GM23248 (cell line): Measurements from ENCODE around the gene GFOD1. TPM values are rescaled to one million over a fixed set of nuclear protein-coding genes. Genes with fewer than 3 reads are reported as not detected.
A peak's percentile ranks its signal among the peaks of the same experiment; 100 is the strongest.
"Not testable (repeated sequence)": the region's sequence is repeated elsewhere in the genome, so short reads cannot be mapped to it uniquely, and the experiment has no call there.

ENCODE experiments used
- DNase-seq: peaks from one replicate; pipeline ENCODE4 v3.0.0-alpha.2; 2015
- H2AFZ ChIP-seq: fragments of 200-600 bp; sonication (generic); 2 replicates; pipeline ENCODE4 v1.6.1; 2016; ENCODE audit warnings: antibody characterized with exemption
- H3F3A ChIP-seq: fragments of 200-600 bp; sonication (generic); 2 replicates; pipeline ENCODE4 v1.6.1; 2016; ENCODE audit warnings: mild to moderate bottlenecking, antibody characterized with exemption, mixed run types; ENCODE audit not compliant: insufficient read depth
- H3K27ac ChIP-seq: fragments of 200-600 bp; sonication (generic); 2 replicates; pipeline ENCODE4 v1.5.1; 2016; ENCODE audit warnings: mild to moderate bottlenecking
- H3K27me3 ChIP-seq: fragments of 200-600 bp; sonication (generic); replicated peaks from 2 replicates; pipeline ENCODE4 v1.6.1; 2016; ENCODE audit warnings: mild to moderate bottlenecking; ENCODE audit not compliant: insufficient read depth
- H3K36me3 ChIP-seq: fragments of 200-600 bp; sonication (generic); 2 replicates; pipeline ENCODE4 v1.6.1; 2016; ENCODE audit warnings: low read depth, mild to moderate bottlenecking
- H3K4me1 ChIP-seq: fragments of 200-600 bp; sonication (generic); 2 replicates; pipeline ENCODE4 v1.6.1; 2016; ENCODE audit warnings: mild to moderate bottlenecking; ENCODE audit not compliant: insufficient read depth
- H3K4me2 ChIP-seq: fragments of 200-600 bp; sonication (generic); one replicate; pipeline ENCODE4 v1.6.1; 2016; ENCODE audit warnings: mild to moderate bottlenecking; ENCODE audit not compliant: unreplicated experiment
- H3K4me3 ChIP-seq: fragments of 200-600 bp; sonication (generic); 2 replicates; pipeline ENCODE4 v1.5.1; 2016; ENCODE audit warnings: mild to moderate bottlenecking
- H3K79me2 ChIP-seq: fragments of 200-600 bp; sonication (generic); 2 replicates; pipeline ENCODE4 v1.6.1; 2016; ENCODE audit warnings: mild to moderate bottlenecking; ENCODE audit not compliant: insufficient read depth
- H3K9ac ChIP-seq: fragments of 200-600 bp; sonication (generic); 2 replicates; pipeline ENCODE4 v1.6.1; 2016; ENCODE audit warnings: mild to moderate bottlenecking
- H3K9me2 ChIP-seq: fragments of 200-600 bp; sonication (generic); 2 replicates; pipeline ENCODE4 v1.6.1; 2016; ENCODE audit warnings: mixed run types, mild to moderate bottlenecking, moderate library complexity; ENCODE audit not compliant: insufficient read depth
- H3K9me3 ChIP-seq: fragments of 200-600 bp; sonication (generic); one replicate; pipeline ENCODE4 v1.6.1; 2017; ENCODE audit warnings: low read depth
- H4K20me1 ChIP-seq: fragments of 200-600 bp; sonication (generic); 2 replicates; pipeline ENCODE4 v1.6.0; 2016; ENCODE audit not compliant: insufficient read depth
- EZH2 ChIP-seq: fragments of 200-600 bp; sonication (generic); IDR thresholded peaks from 2 replicates; pipeline ENCODE4 v1.6.1; 2018; ENCODE audit warnings: antibody characterized with exemption, mild to moderate bottlenecking; ENCODE audit not compliant: insufficient read depth, poor library complexity, severe bottlenecking
- EZH2phosphoT487 ChIP-seq: fragments of 200-600 bp; sonication (generic); IDR thresholded peaks from 2 replicates; pipeline ENCODE4 v1.6.1; 2018; ENCODE audit warnings: antibody characterized with exemption, moderate library complexity, mild to moderate bottlenecking, low read depth; ENCODE audit not compliant: insufficient read depth
- WGBS, 2 experiments: methylation state at CpG; one replicate each; pipeline ENCODE4 v1.1.6; 2015 to 2017; ENCODE audit warnings: low lambda C conversion rate in 2 of 2, low coverage in 1 of 2; ENCODE audit errors: missing lambda C conversion rate in 2 of 2; 5-methylcytosine and 5-hydroxymethylcytosine counted together
- in situ Hi-C: fragments of 300-500 bp; cut with MboI; formaldehyde crosslinking; loops from 2 replicates; pipeline ENCODE4 v1.15.0; 2020
- polyA plus RNA-seq: library from polyadenylated mRNA; unstranded; fragments of >200 nt; fragmentation: Nextera tagmentation; extraction: Ambion mirVana; gene quantifications from 2 replicates; pipeline ENCODE4 v1.2.1, GENCODE V29; 2016
- total RNA-seq: library from RNA; depleted of rRNA; stranded (reverse); fragments of >200 nt; shearing (Covaris generic); gene quantifications from 2 replicates; pipeline ENCODE4 v1.2.3, GENCODE V29; 2014

Gene GFOD1
- total and polyA plus RNA-seq, 2 experiments from 2014 or later = 0.84 to 0.97 TPM

DNA sequence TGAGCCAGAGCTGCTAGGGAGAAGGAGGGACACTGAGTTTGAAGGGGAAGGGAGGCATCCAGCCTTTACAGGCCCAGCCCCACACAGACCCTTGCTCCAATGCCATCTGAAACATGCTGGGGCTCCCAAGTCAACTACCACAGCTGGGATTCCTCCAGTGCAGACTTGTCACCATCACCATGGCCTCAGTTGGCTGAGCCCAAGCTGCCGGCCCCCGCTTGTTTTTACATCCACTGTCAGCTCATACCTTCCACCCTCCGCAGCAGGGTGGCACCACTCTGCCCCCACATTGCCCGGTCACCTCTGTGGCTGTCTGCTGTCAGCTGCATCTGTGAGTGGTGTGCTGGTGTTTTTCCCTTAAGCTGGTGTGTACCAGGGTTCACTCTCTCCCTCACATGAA, 26.1 kb downstream of the GFOD1 start:
- no peaks in the 10 kb centered on the region for H4K20me1 ChIP-seq
- H3K27ac ChIP-seq = no peak overlapping the region
- H3K79me2 ChIP-seq = no peaks in the 10 kb centered on the region
- H3K4me2 ChIP-seq = no peak overlapping the region
- no peaks in the 10 kb centered on the region for H3K27me3 ChIP-seq
- H3K9ac ChIP-seq = no peak overlapping the region
- TF ChIP-seq EZH2 (no peak), EZH2phosphoT487 (no peak)
- H3K36me3 ChIP-seq = no peaks in the 10 kb centered on the region
- H3K9me2 ChIP-seq = no peaks in the 10 kb centered on the region
- peaks cover 20% of the 10 kb centered on the region for H3K4me1 ChIP-seq
- no peaks in the 10 kb centered on the region for H3K9me3 ChIP-seq
- 100% methylated on average over 4 of the region's 4 CpGs for WGBS, 2 experiments
- no peak overlapping the region for H2AFZ ChIP-seq
- peaks cover 2% of the 10 kb centered on the region; the same call in 1 of the 2 replicates for H3F3A ChIP-seq
- DNase-seq = no peak
- in situ Hi-C loops = no loop called here
- no peak overlapping the region for H3K4me3 ChIP-seq

DNA sequence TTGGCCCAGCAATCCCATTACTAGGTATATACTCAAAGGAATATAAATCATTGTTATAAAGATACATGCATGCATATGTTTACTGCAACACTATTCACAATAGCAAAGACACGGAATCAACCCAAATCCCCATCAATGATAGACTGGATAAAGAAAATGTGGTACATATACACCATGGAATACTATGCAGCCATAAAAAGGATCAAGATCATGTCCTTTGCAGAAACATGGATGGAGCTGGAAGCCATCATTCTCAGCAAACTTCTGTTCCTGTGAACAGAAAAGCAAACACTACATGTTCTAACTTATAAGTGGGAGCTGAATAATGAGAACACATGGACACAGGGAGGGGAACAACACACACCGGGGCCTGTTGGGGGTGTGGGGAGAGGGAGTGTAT, 27.1 kb downstream of the GFOD1 start:
- H3K4me3 ChIP-seq, in situ Hi-C loops, H2AFZ ChIP-seq, H4K20me1 ChIP-seq, H3K4me1 ChIP-seq, DNase-seq, H3K9ac ChIP-seq, H3K27me3 ChIP-seq, H3K79me2 ChIP-seq, H3K9me3 ChIP-seq, H3K27ac ChIP-seq, H3K9me2 ChIP-seq, H3K36me3 ChIP-seq, H3F3A ChIP-seq, H3K4me2 ChIP-seq: not testable (repeated sequence)
- 70% methylated on average over 2 of the region's 2 CpGs for WGBS, 2 experiments

DNA sequence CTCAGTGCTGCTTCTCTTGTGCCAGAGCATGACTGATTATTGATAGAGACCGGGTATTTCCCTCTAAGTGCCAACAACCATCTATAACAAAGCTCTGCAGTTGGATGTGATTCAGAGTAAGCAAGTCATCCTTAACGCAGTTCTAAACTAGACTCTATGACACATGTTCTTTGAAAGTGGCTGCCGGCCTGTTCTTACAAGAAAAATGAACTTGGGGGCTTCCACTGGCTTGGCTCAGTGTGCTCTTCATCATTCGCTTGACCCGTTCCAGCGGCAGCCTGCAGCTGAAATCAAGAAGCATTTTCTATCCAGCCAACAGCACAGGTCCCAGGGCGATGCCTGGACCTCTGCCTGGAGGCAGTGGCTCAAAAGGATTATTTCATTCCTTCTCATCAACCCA, 29.8 kb downstream of the GFOD1 start:
- no peak overlapping the region for H3K4me3 ChIP-seq
- no peaks in the 10 kb centered on the region for H3K79me2 ChIP-seq
- in situ Hi-C loops = no loop called here
- H3F3A ChIP-seq = no peaks in the 10 kb centered on the region; the same call in 1 of the 2 replicates
- no peak overlapping the region for H3K4me2 ChIP-seq
- WGBS, 2 experiments = 45 to 55% methylated on average over 7 of the region's 7 CpGs
- no peaks in the 10 kb centered on the region for H3K27me3 ChIP-seq
- H3K27ac ChIP-seq = no peak overlapping the region
- no peaks in the 10 kb centered on the region for H4K20me1 ChIP-seq
- H3K9me3 ChIP-seq = no peaks in the 10 kb centered on the region
- H3K9ac ChIP-seq = no peak overlapping the region
- peaks cover 12% of the 10 kb centered on the region for H3K4me1 ChIP-seq
- DNase-seq = peak; percentile 68
- no peaks in the 10 kb centered on the region for H3K9me2 ChIP-seq
- TF ChIP-seq EZH2 (no peak), EZH2phosphoT487 (no peak)
- H2AFZ ChIP-seq = no peak overlapping the region
- no peaks in the 10 kb centered on the region for H3K36me3 ChIP-seq

DNA sequence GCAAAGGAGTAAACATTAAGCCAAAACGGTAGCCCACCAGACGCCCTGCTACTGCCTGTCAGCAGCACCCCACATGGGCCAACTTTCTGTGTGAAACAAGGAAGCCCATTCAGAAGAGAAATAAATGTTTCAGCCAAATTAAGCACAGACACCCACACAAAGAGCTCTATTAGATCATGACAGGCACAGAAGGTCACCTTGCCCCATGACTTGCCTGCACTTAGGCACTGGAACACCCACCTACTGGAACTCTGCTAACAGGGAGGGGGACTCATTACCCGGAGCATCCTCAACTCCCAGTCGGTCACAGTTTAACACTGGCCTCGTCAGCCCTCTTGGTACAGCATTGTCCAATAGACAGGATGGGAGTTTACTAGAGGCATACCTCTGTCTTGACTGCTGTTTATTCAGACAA, 31.8 kb downstream of the GFOD1 start:
- Histone ChIP-seq H3K79me2 (no peaks in the 10 kb centered on the region), H4K20me1 (no peaks in the 10 kb centered on the region), H3K9ac (no peak overlapping the region), H2AFZ (no peak overlapping the region), H3K36me3 (no peaks in the 10 kb centered on the region), H3K4me1 (peaks cover 11% of the 10 kb centered on the region), H3K4me3 (no peak overlapping the region), H3K27ac (no peak overlapping the region), H3K4me2 (no peak overlapping the region), H3K9me3 (no peaks in the 10 kb centered on the region), H3F3A (no peaks in the 10 kb centered on the region; the same call in 1 of the 2 replicates), H3K27me3 (no peaks in the 10 kb centered on the region), H3K9me2 (no peaks in the 10 kb centered on the region)
- no peak for TF ChIP-seq EZH2phosphoT487
- no peak for TF ChIP-seq EZH2
- in situ Hi-C loops = no loop called here
- 47 to 52% methylated on average over 5 of the region's 5 CpGs for WGBS, 2 experiments
- no peak for DNase-seq
